Activated CD4-positive, alpha-beta T cell treated with anti-CD3 and anti-CD28 coated beads for 36 hours (primary cell): ENCODE measurements around the gene TMEM225. TPM values are rescaled to one million over a fixed set of nuclear protein-coding genes. Genes with fewer than 3 reads are reported as not detected.
"Not testable (repeated sequence)": the region's sequence is repeated elsewhere in the genome, so short reads cannot be mapped to it uniquely, and the experiment has no call there.

Experiments used
- ATAC-seq: fragments of 200-7000 bp; cut with Tn5 transposase; one replicate; pipeline ENCODE4 v1.10.0; 2021; ENCODE audit warnings: mild to moderate bottlenecking, moderate library complexity
- CTCF ChIA-PET: fragments of 350-600 bp; sonication (Branson Sonifier 250); formaldehyde crosslinking; loops from one replicate; lab custom pipeline; 2021; ENCODE audit warnings: antibody characterized with exemption; lab: Charles Lee
- POLR2A ChIA-PET: fragments of 350-600 bp; sonication (Branson Sonifier 250); formaldehyde crosslinking; loops from one replicate; lab custom pipeline; 2021; ENCODE audit warnings: antibody characterized with exemption, inconsistent platforms; lab: Charles Lee
- DNase-seq: peaks from one replicate; pipeline ENCODE4 v3.0.0-alpha.2; 2020
- H3K27ac Mint-ChIP-seq: one replicate; pipeline ENCODE4 v1.8.0; 2021; ENCODE audit warnings: mixed read lengths
- H3K27me3 Mint-ChIP-seq: one replicate; pipeline ENCODE4 v1.8.0; 2021; ENCODE audit warnings: mixed read lengths
- H3K36me3 Mint-ChIP-seq: one replicate; pipeline ENCODE4 v1.8.0; 2021; ENCODE audit warnings: low read depth, mixed read lengths
- H3K4me1 Mint-ChIP-seq: one replicate; pipeline ENCODE4 v1.8.0; 2021; ENCODE audit warnings: mixed read lengths
- H3K4me3 Mint-ChIP-seq: one replicate; pipeline ENCODE4 v1.8.0; 2021; ENCODE audit warnings: mild to moderate bottlenecking, moderate library complexity, mixed read lengths
- H3K9me3 Mint-ChIP-seq: one replicate; pipeline ENCODE4 v1.8.0; 2021; ENCODE audit warnings: low read depth, mixed read lengths
- intact Hi-C, 2 experiments: fragments of 100-400 bp; cut with DNase I in 1 of 2; cut with micrococcal nuclease in 1 of 2; formaldehyde crosslinking; loops; one replicate each; pipeline versions ENCODE4 v1.14.2 to v1.15.1; 2022 to 2024; cut with DNase I, micrococcal nuclease
- total RNA-seq, 2 experiments: library from RNA; stranded (reverse); gene quantifications; one replicate each; pipeline ENCODE4 v1.2.3, GENCODE V29; 2021

The TMEM225 gene, protein sequence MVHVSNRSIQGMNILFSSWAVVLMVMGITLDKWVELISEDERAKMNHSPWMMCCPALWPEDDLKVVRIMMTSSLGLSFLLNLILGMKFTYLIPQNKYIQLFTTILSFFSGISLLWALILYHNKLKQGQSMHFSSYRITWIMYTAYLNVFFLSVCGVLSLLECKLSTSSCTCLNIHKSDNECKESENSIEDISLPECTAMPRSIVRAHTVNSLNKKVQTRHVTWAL
- not detected for total RNA-seq

DNA sequence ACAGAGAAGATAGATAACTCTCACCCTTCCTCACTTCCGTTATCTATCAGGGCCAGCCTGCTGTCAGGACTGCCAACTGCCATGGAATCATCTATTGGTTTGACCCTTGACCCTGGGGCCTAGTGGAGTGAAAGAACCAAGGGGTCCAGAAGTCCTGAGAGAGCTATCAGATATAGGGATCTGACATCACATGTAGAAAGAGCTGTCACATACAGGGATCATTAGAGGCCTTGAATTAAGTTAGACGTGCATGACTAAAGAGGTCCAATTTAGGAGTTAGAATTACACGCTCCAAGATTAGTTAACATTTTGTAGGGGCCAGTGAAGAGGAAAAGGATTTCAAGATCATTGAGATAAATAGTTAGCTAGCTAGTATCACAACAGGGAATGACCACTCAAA is at the start of gene TMEM225:
Gene TMEM225, minus strand, starts transcription at position 101 of the 400 bp plus-strand sequence. CDS start 245 bp downstream, outside the sequence.
- intact Hi-C loops: no loop called here
- Mint-ChIP-seq H3K4me1 (no peaks in the 10 kb centered on the region), H3K9me3 (no peaks in the 10 kb centered on the region), H3K27me3 (no peaks in the 10 kb centered on the region), H3K36me3 (no peaks in the 10 kb centered on the region), H3K27ac (no peak within 1 kb of the TSS), H3K4me3 (no peak within 1 kb of the TSS)
- no peak for ATAC-seq
- POLR2A ChIA-PET: no interaction called here
- CTCF ChIA-PET: no interaction called here
- no peak for DNase-seq

GRCh38 chr11:123924027-123924426 is 38.6 kb upstream of the TMEM225 start:
- no peaks in the 10 kb centered on the region for H3K4me1 Mint-ChIP-seq
- H3K36me3 Mint-ChIP-seq: no peaks in the 10 kb centered on the region
- no peaks in the 10 kb centered on the region for H3K27me3 Mint-ChIP-seq
- ChIA-PET CTCF (no interaction called here), POLR2A (no interaction called here)
- no peaks in the 10 kb centered on the region for H3K9me3 Mint-ChIP-seq
- no peak for DNase-seq
- H3K27ac Mint-ChIP-seq: no peak overlapping the region
- ATAC-seq: no peak
- intact Hi-C loops: no loop called here
- H3K4me3 Mint-ChIP-seq: no peak overlapping the region

- Mint-ChIP-seq H3K4me3 (no peak overlapping the region), H3K4me1 (no peaks in the 10 kb centered on the region), H3K27ac (no peak overlapping the region), H3K27me3 (no peaks in the 10 kb centered on the region), H3K36me3 (no peaks in the 10 kb centered on the region), H3K9me3 (no peaks in the 10 kb centered on the region)
- POLR2A ChIA-PET: no interaction called here
- DNase-seq (no peak), ATAC-seq (no peak)
- CTCF ChIA-PET: interaction anchor here (0.7 to 1.1 kb wide), 2 partner anchors 8 to 25 kb away, joined by 3 read pairs; no protein-coding TSS in a partner anchor
- intact Hi-C loops: no loop called here
Observed at GRCh38 chr11:123920943-123921342, 35.5 kb upstream of the TMEM225 start.

DNA sequence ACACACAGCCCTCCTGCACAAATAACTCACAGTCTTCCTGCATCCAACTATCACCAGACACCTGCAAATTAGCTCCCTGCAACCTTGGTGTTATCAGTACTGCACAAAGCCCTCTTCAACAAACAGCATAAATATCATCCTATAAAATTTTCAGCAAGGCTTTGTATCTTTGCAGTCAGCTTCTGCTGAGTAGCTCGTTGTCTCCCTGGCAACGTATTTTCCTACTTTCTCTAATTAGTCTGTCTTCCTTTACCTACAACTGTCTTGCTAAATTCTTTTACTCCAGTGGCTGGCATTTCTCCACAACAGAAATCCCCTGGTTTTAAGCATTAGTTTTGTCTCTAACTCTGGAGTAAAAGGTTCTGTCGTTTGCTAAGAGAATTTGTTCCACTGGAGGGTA is 20.4 kb upstream of the TMEM225 start:
- DNase-seq (no peak), ATAC-seq (no peak)
- Mint-ChIP-seq H3K9me3 (no peaks in the 10 kb centered on the region), H3K4me3 (no peak overlapping the region), H3K4me1 (no peaks in the 10 kb centered on the region), H3K36me3 (no peaks in the 10 kb centered on the region), H3K27me3 (peaks cover 6% of the 10 kb centered on the region), H3K27ac (no peak overlapping the region)
- intact Hi-C loops: no loop called here
- ChIA-PET CTCF (no interaction called here), POLR2A (no interaction called here)

GRCh38 chr11:123904932-123905331 is 19.5 kb upstream of the TMEM225 start:
- Mint-ChIP-seq H3K4me1 (no peaks in the 10 kb centered on the region), H3K27ac (no peak overlapping the region), H3K9me3 (no peaks in the 10 kb centered on the region), H3K36me3 (no peaks in the 10 kb centered on the region), H3K27me3 (peaks cover 6% of the 10 kb centered on the region), H3K4me3 (no peak overlapping the region)
- DNase-seq (no peak), ATAC-seq (no peak)
- CTCF ChIA-PET: no interaction called here
- POLR2A ChIA-PET: no interaction called here
- intact Hi-C loops: no loop called here

GRCh38 chr11:123903932-123904331 is 18.5 kb upstream of the TMEM225 start:
- intact Hi-C loops: no loop called here
- ChIA-PET POLR2A (no interaction called here), CTCF (no interaction called here)
- no peak overlapping the region for H3K4me3 Mint-ChIP-seq
- H3K27me3 Mint-ChIP-seq: peaks cover 8% of the 10 kb centered on the region
- H3K36me3 Mint-ChIP-seq: no peaks in the 10 kb centered on the region
- H3K9me3 Mint-ChIP-seq: no peaks in the 10 kb centered on the region
- no peak overlapping the region for H3K27ac Mint-ChIP-seq
- ATAC-seq (no peak), DNase-seq (no peak)
- H3K4me1 Mint-ChIP-seq: no peaks in the 10 kb centered on the region

GRCh38 chr11:123901867-123902266 is 16.4 kb upstream of the TMEM225 start, which contains the start of gene OR8D4:
TSS of gene OR8D4 (plus strand) at chr11:123902167. CDS start at chr11:123906432, 4,265 bp downstream.
- DNase-seq (no peak), ATAC-seq (no peak)
- ChIA-PET CTCF (no interaction called here), POLR2A (no interaction called here)
- no peaks in the 10 kb centered on the region for H3K36me3 Mint-ChIP-seq
- no peaks in the 10 kb centered on the region for H3K9me3 Mint-ChIP-seq
- intact Hi-C loops: no loop called here
- no peaks in the 10 kb centered on the region for H3K4me1 Mint-ChIP-seq
- H3K4me3 Mint-ChIP-seq: no peak within 1 kb of the TSS
- H3K27ac Mint-ChIP-seq: no peak within 1 kb of the TSS
- peaks cover 4% of the 10 kb centered on the region for H3K27me3 Mint-ChIP-seq

- Mint-ChIP-seq H3K4me3 (no peak overlapping the region), H3K9me3 (no peaks in the 10 kb centered on the region), H3K36me3 (no peaks in the 10 kb centered on the region), H3K4me1 (no peaks in the 10 kb centered on the region), H3K27me3 (peaks cover 2% of the 10 kb centered on the region), H3K27ac (no peak overlapping the region)
- intact Hi-C loops: no loop called here
- ATAC-seq (no peak), DNase-seq (no peak)
- POLR2A ChIA-PET: no interaction called here
- CTCF ChIA-PET: no interaction called here
Observed at GRCh38 chr11:123899792-123900191, 14.3 kb upstream of the TMEM225 start.

- Mint-ChIP-seq H3K4me3 (no peak overlapping the region), H3K4me1 (no peaks in the 10 kb centered on the region), H3K27me3 (peaks cover 3% of the 10 kb centered on the region), H3K36me3 (no peaks in the 10 kb centered on the region), H3K27ac (no peak overlapping the region), H3K9me3 (no peaks in the 10 kb centered on the region)
- DNase-seq: no peak
- intact Hi-C loops: no loop called here
- ChIA-PET POLR2A (no interaction called here), CTCF (no interaction called here)
- no peak for ATAC-seq
Observed at GRCh38 chr11:123892031-123892430, 6.6 kb upstream of the TMEM225 start.

- Mint-ChIP-seq H3K9me3 (peaks cover 1% of the 10 kb centered on the region), H3K4me1 (no peaks in the 10 kb centered on the region), H3K36me3 (no peaks in the 10 kb centered on the region), H3K27ac (no peak overlapping the region), H3K4me3 (no peak overlapping the region), H3K27me3 (no peaks in the 10 kb centered on the region)
- no peak for DNase-seq
- intact Hi-C loops: no loop called here
- ATAC-seq: no peak
- POLR2A ChIA-PET: no interaction called here
- CTCF ChIA-PET: no interaction called here
Observed at GRCh38 chr11:123880912-123881311, 4.6 kb downstream of the TMEM225 start.

- ATAC-seq, intact Hi-C loops: not testable (repeated sequence)
Observed at GRCh38 chr11:123867795-123868194, 17.7 kb downstream of the TMEM225 start.

GRCh38 chr11:123865293-123865692 is 20.2 kb downstream of the TMEM225 start:
- H3K4me1 Mint-ChIP-seq, H3K4me3 Mint-ChIP-seq, H3K27ac Mint-ChIP-seq, H3K36me3 Mint-ChIP-seq, H3K9me3 Mint-ChIP-seq, intact Hi-C loops, CTCF ChIA-PET, H3K27me3 Mint-ChIP-seq, DNase-seq, ATAC-seq, POLR2A ChIA-PET: not testable (repeated sequence)

More at GRCh38 chr11:123867795-123868194, 17.7 kb downstream of the TMEM225 start:
- H3K27me3 Mint-ChIP-seq, DNase-seq, H3K36me3 Mint-ChIP-seq, CTCF ChIA-PET, POLR2A ChIA-PET, H3K4me3 Mint-ChIP-seq, H3K27ac Mint-ChIP-seq, H3K9me3 Mint-ChIP-seq, H3K4me1 Mint-ChIP-seq: not testable (repeated sequence)
